GM19240 (cell line): ENCODE data around the gene ALG5.

Source experiments
- DNase-seq: peaks from one replicate; pipeline ENCODE4 v3.0.0; 2011; ENCODE audit warnings: low spot score; ENCODE audit not compliant: insufficient read length

ALG5 gene

DNA sequence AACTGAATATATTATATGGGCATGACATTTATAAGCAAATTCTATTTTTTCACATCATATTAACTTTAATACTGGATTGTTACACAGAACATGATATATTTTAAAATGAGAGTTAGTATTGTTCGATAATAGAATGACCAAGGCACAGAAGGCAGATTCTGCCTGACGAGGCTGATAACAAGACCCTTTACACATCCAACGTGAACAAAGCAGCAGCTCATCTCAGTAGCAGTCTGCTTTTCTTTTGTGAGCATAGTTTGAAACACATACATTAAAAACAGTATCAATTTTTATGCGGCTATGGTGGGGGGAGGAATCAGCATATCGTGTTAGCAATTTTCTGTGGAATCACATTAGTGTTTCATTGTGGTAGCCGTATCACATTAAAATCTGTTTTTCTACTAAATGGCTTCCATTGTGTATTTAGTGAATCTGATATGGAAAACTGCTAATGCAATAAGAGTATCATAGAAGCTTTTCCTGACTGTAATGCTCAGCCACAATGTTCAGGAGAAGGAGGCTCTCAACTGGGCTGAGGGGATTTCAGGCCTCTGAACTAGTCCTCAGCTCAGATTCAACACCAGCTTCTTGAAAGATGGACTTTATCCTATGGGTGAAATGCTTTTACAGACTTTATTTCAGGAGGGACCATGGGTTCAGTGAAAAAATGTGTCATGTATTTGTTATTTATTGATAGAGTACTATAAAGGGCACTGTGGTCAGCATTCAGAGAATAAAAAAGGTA lies 83.1 kb downstream of the ALG5 start:
- no peak for DNase-seq

DNA sequence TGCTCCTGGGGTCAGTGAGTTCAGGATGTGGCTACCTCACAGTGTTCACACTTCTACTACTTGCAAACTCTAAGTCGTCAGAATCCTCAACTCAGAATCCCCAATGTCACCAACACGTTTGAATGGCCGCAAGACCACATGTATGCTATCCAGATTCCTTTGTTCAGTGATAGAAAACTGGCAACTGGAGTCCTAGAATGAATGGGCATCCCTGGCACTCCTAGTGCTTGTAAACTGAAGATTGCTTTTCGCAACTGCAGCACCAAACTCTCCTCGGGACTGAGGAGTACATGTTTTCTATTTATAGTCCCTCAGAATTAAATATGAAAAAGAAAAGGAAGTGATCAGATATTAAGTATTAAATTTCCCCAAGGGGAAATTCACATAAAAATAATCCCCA lies 84.0 kb downstream of the ALG5 start:
- no peak for DNase-seq

- no peak for DNase-seq
These were observed 84.5 kb downstream of the ALG5 start for GRCh38 chr13:36914648-36915047.

GRCh38 chr13:36913463-36913862 lies 85.7 kb downstream of the ALG5 start:
- DNase-seq, result no peak

DNA sequence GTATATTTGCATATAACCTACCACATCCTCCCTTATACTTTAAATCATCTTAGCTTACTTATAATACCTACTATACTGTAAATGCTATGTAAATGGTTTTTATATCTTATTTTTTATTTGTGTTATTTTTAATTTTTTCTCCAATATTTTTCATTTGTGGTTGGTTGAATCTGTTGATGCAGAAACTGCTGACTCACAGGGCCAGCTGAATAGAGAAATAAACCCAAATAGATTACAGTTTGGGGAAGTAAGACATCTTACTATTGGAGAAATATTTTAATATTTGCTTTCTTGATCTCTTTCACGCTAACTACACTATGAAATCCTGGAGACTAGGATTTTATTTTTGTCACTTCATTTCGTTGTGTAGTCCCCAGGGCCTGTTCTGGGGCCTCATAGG lies 86.2 kb downstream of the ALG5 start:
- DNase-seq, result no peak

GRCh38 chr13:36912369-36912768 lies 86.8 kb downstream of the ALG5 start:
- no peak for DNase-seq

GRCh38 chr13:36910545-36910944 lies 88.6 kb downstream of the ALG5 start:
- no peak for DNase-seq

DNA sequence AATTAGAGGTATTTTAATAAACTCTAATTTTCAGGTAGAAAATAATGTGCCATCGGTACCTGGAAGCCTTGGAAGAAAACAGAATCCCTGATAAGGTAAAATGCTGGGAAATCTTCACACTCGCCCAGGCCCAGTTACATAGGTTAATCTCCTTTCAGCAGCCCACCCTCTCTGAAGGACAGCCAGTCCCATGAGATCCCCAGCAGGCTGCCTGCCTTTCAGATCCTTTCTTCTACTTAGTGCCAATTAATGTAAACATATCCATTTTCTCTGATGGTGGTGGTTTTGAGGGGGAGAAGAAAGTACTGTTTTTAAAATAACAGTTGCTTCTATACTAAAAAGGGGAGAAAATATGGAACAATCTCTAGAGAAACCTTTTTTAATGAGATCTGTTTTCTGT lies 91.3 kb downstream of the ALG5 start:
- no peak for DNase-seq

DNA sequence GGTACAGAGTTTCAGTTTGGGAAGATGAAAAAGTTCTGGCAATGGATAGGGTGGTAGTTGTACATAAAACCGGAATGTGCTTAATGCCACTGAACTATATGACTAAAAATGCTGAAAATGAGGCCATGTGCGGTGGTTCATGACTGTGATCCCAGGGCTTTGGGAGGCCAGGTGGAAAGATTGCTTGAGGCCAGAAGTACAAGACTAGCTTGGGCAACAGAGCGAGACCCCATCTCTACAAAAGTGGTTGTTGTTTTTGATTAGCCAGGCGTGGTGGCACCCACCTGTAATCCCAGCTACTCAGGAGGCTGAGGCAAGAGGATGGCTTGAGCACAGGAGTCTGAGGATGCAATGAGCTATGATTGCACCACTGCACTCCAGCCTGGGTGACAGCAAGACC lies 91.9 kb downstream of the ALG5 start:
- DNase-seq, result no peak

- DNase-seq, result no peak
These were observed 93.2 kb downstream of the ALG5 start for GRCh38 chr13:36905944-36906343.

GRCh38 chr13:36903925-36904595 lies 95.1 kb downstream of the ALG5 start:
- DNase-seq, result no peak
